ENCODE results near the gene ANKRD17.

The ANKRD17 gene

DNA sequence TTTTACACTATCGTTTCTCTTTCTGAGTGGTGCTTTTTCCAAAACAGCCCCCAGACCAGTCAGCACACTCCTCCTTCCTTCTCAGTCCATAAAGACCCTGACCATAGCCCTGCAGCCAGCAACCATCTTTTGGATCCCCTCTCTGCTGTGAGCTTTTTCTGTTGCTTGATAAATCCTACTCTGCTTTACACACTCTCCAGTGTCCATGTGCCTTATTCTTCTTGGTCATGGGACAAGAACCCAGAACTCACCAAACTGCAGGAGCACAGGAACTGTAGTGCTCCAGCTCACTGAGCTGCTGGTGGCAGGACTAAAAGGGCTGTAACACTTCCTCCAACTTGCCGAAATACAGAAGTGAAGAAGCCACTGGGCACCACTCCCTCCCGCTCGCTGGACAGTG is 221.5 kb downstream of the ANKRD17 start:
- no peak for DNase-seq

DNA sequence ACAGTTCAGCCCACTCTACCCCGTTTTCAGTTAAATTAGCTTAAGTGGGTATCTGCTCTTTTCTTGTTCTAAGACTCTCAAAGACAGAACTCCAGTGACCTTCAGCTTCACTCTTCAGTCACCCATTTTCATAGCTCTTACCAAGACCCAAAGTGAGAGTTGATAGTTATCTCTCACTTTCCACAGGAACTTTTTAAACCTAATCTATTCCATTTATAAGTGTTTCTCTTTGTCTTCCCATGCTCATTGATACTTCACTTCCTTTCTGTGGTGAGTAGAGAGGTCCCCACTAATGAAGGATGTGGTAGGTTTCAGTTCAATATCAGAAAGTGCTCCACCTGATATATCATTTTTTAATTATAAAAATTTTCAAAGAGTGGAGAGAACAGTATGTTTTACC is 222.5 kb downstream of the ANKRD17 start:
- DNase-seq = no peak

DNA sequence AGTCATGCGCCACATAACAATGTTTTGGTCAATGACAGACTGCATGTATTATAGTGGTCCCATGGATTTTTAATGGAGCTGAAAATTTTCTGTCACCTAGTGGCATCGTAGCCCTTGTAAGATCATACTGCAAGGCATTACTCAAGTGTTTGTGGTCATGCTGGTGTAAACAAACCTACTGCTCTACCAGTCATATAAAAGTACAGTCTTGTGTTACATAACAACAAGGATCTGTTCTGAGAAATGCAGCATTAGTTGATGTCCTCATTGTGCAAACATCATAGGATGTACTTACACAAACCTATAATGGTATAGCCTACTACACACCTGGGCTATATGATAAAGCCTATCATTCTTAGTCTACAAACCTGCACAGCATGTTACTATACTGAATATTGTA is 223.7 kb downstream of the ANKRD17 start:
- DNase-seq = no peak

DNA sequence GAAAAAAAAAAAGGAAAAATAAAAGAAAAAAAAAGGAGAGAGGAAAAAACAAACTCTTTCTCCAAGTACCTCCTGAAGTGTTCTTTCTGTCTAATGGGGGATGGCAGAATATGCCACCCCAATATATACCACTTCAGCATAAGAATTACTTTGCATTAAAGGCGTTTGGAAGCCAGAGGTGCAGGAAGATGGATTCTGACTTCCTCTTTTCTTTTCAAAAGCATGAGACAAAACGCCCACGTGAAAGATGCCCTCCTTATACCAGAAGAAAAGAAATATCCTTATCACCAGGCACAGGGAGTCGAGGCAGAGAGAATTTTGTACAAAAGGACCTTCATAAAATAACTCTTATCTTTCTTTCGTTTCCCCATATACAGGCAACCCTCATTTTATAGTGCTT is 230.0 kb downstream of the ANKRD17 start:
- DNase-seq = no peak
